H1 (cell line): ENCODE results near the gene NDUFB11. TPM values are rescaled to one million over a fixed set of nuclear protein-coding genes. Genes with fewer than 3 reads are reported as not detected.

Experiments
- CTCF ChIA-PET: fragments of 300-600 bp; sonication (Branson Sonifier 250); formaldehyde crosslinking; loops from one replicate; lab custom pipeline; 2021; ENCODE audit not compliant: partially characterized antibody; lab: Charles Lee
- POLR2A ChIA-PET: fragments of 300-600 bp; sonication (Branson Sonifier 250); formaldehyde crosslinking; loops from one replicate; lab custom pipeline; 2021; ENCODE audit warnings: inconsistent platforms; ENCODE audit not compliant: partially characterized antibody; lab: Charles Lee
- DNase-seq, 2 experiments: peaks; one replicate each; pipeline versions ENCODE4 v3.0.0 to v3.0.0-alpha.2; 2010 to 2022; ENCODE audit warnings: low spot score in 2 of 2, low read depth in 1 of 2, mixed read lengths in 1 of 2
- FAIRE-seq: peaks from 2 replicates; lab custom pipeline; 2011; peaks lifted over from hg19 to GRCh38; lab: Jason Lieb, UNC
- H2AFZ ChIP-seq: 2 replicates; pipeline ENCODE4 v1.8.1; 2012; ENCODE audit warnings: low read length, inconsistent platforms
- H2AK5ac ChIP-seq: 2 replicates; pipeline ENCODE4 v1.6.1; 2013; ENCODE audit warnings: low read depth, low read length
- H2BK120ac ChIP-seq: replicated peaks from 2 replicates; pipeline ENCODE3; 2013; ENCODE audit warnings: low read depth, low read length, inconsistent platforms
- H2BK12ac ChIP-seq: 2 replicates; pipeline ENCODE4 v1.6.1; 2013; ENCODE audit warnings: low read depth, low read length
- H2BK15ac ChIP-seq: 2 replicates; pipeline ENCODE4 v1.6.1; 2013; ENCODE audit warnings: low read length
- H2BK20ac ChIP-seq: 2 replicates; pipeline ENCODE4 v1.6.1; 2013; ENCODE audit warnings: low read length
- H2BK5ac ChIP-seq: 2 replicates; pipeline ENCODE4 v1.6.1; 2013; ENCODE audit warnings: low read depth, low read length
- H3K14ac ChIP-seq: 2 replicates; pipeline ENCODE4 v1.6.1; 2013; ENCODE audit warnings: inconsistent platforms; ENCODE audit not compliant: insufficient read length
- H3K18ac ChIP-seq: 2 replicates; pipeline ENCODE4 v1.6.1; 2013; ENCODE audit warnings: low read length; ENCODE audit errors: extremely low read depth
- H3K23ac ChIP-seq: 2 replicates; pipeline ENCODE4 v1.6.1; 2013; ENCODE audit warnings: inconsistent platforms; ENCODE audit not compliant: insufficient read length
- H3K23me2 ChIP-seq: 2 replicates; pipeline ENCODE4 v1.6.1; 2013; ENCODE audit warnings: low read depth, low read length
- H3K27ac ChIP-seq: 2 replicates; pipeline ENCODE4 v1.6.1; 2011; ENCODE audit warnings: low read depth, low read length, inconsistent platforms
- H3K27me3 ChIP-seq, 4 experiments: replicated peaks in 1 of 4; 1 replicate in 1 of 4; 2 replicates in 3 of 4; pipeline versions ENCODE4 v1.6.1 to v1.8.1; 2011 to 2013; ENCODE audit warnings: low read length in 3 of 4, mild to moderate bottlenecking in 3 of 4, inconsistent platforms in 2 of 4, mixed read lengths in 2 of 4, moderate library complexity in 1 of 4; ENCODE audit not compliant: control insufficient read depth in 3 of 4, insufficient read depth in 3 of 4; ENCODE audit errors: extremely low read depth in 1 of 4
- H3K36me3 ChIP-seq, 4 experiments: 2 replicates each; pipeline versions ENCODE4 v1.6.1 to v1.8.1; 2011 to 2013; ENCODE audit warnings: mild to moderate bottlenecking in 4 of 4, low read length in 3 of 4, moderate library complexity in 2 of 4, control low read depth in 1 of 4, inconsistent platforms in 1 of 4; ENCODE audit not compliant: insufficient read depth in 4 of 4, control insufficient read depth in 2 of 4
- H3K4ac ChIP-seq: replicated peaks from 2 replicates; pipeline ENCODE3; 2013; ENCODE audit warnings: low read length, low read depth, mixed read lengths, inconsistent platforms; ENCODE audit not compliant: insufficient read length
- H3K4me1 ChIP-seq, 4 experiments: replicated peaks in 1 of 4; 1 replicate in 1 of 4; 2 replicates in 3 of 4; pipeline versions ENCODE4 v1.6.1 to v1.8.1; 2011 to 2013; ENCODE audit warnings: low read length in 3 of 4, inconsistent platforms in 2 of 4, mixed read lengths in 1 of 4; ENCODE audit not compliant: insufficient read depth in 4 of 4, control insufficient read depth in 3 of 4
- H3K4me2 ChIP-seq, 2 experiments: 2 replicates each; pipeline versions ENCODE4 v1.6.1 to v1.8.1; 2011 to 2013; ENCODE audit warnings: low read depth in 2 of 2, low read length in 2 of 2, control low read depth in 1 of 2, inconsistent platforms in 1 of 2, mild to moderate bottlenecking in 1 of 2; ENCODE audit not compliant: insufficient read depth in 1 of 2
- H3K4me3 ChIP-seq, 4 experiments: fragments of 200-600, 300-600 bp in 1 of 4; sonication (generic), shearing (Covaris generic), sonication (Bioruptor Twin) in 1 of 4; 2 replicates each; pipeline versions ENCODE4 v1.5.1 to v1.8.1; 2011 to 2016; ENCODE audit warnings: low read length in 4 of 4, low read depth in 3 of 4, control low read depth in 2 of 4, inconsistent platforms in 2 of 4, mild to moderate bottlenecking in 2 of 4, mixed read lengths in 1 of 4, moderate library complexity in 1 of 4; ENCODE audit not compliant: insufficient read depth in 2 of 4; ENCODE audit errors: extremely low read depth in 1 of 4
- H3K56ac ChIP-seq: replicated peaks from 2 replicates; pipeline ENCODE3; 2013; ENCODE audit warnings: low read depth, mild to moderate bottlenecking, mixed read lengths, low read length, inconsistent platforms; ENCODE audit not compliant: insufficient read length
- H3K79me1 ChIP-seq: 2 replicates; pipeline ENCODE4 v1.6.1; 2013; ENCODE audit warnings: low read depth, low read length, control low read depth
- H3K79me2 ChIP-seq, 2 experiments: 2 replicates each; pipeline versions ENCODE4 v1.6.1 to v1.8.1; 2012 to 2013; ENCODE audit warnings: low read length in 2 of 2, mild to moderate bottlenecking in 2 of 2, inconsistent platforms in 1 of 2; ENCODE audit not compliant: insufficient read depth in 2 of 2, control insufficient read depth in 1 of 2
- H3K9ac ChIP-seq, 4 experiments: replicated peaks in 1 of 4; 1 replicate in 1 of 4; 2 replicates in 3 of 4; pipeline versions ENCODE4 v1.6.1 to v1.8.1; 2011 to 2013; ENCODE audit warnings: low read depth in 3 of 4, low read length in 3 of 4, control low read depth in 2 of 4, mild to moderate bottlenecking in 2 of 4, moderate library complexity in 2 of 4, inconsistent platforms in 1 of 4; ENCODE audit errors: extremely low read depth in 1 of 4
- H3K9me3 ChIP-seq, 2 experiments: 2 replicates each; pipeline versions ENCODE4 v1.6.1 to v1.8.1; 2012 to 2013; ENCODE audit warnings: mild to moderate bottlenecking in 2 of 2, moderate library complexity in 2 of 2, control low read depth in 1 of 2, inconsistent platforms in 1 of 2, low read depth in 1 of 2, low read length in 1 of 2, mixed read lengths in 1 of 2; ENCODE audit not compliant: insufficient read depth in 2 of 2
- H4K20me1 ChIP-seq, 2 experiments: replicated peaks in 1 of 2; 2 replicates each; pipeline versions ENCODE3 to v1.8.1; 2011 to 2013; ENCODE audit warnings: inconsistent platforms in 2 of 2, low read length in 2 of 2, mild to moderate bottlenecking in 1 of 2; ENCODE audit not compliant: insufficient read depth in 2 of 2, control insufficient read depth in 1 of 2
- H4K5ac ChIP-seq: 2 replicates; pipeline ENCODE4 v1.6.1; 2013; ENCODE audit warnings: low read length, low read depth, mixed read lengths, inconsistent platforms; ENCODE audit not compliant: insufficient read length
- H4K8ac ChIP-seq: 2 replicates; pipeline ENCODE4 v1.8.0; 2013; ENCODE audit warnings: mild to moderate bottlenecking, moderate library complexity, low read length, inconsistent platforms; ENCODE audit not compliant: insufficient read depth; ENCODE audit errors: extremely low read depth
- H4K91ac ChIP-seq: replicated peaks from 2 replicates; pipeline ENCODE3; 2013; ENCODE audit warnings: low read length, mixed read lengths, inconsistent platforms; ENCODE audit not compliant: insufficient read length
- BCL11A ChIP-seq, 2 experiments: IDR thresholded peaks; one replicate each; pipeline ENCODE4 v1.6.1; 2011; ENCODE audit warnings: low read depth in 2 of 2, low read length in 2 of 2, mild to moderate bottlenecking in 2 of 2
- EP300 ChIP-seq, 2 experiments: IDR thresholded peaks; 1 replicate in 1 of 2; 2 replicates in 1 of 2; pipeline ENCODE4 v1.6.1; 2011 to 2012; ENCODE audit warnings: low read depth in 2 of 2, low read length in 2 of 2, mild to moderate bottlenecking in 2 of 2, borderline replicate concordance in 1 of 2, inconsistent platforms in 1 of 2, moderate library complexity in 1 of 2
- FOSL1 ChIP-seq: IDR thresholded peaks from 2 replicates; pipeline ENCODE4 v1.6.1; 2011; ENCODE audit warnings: mild to moderate bottlenecking, low read depth, low read length, moderate library complexity; ENCODE audit not compliant: insufficient read depth
- GABPA ChIP-seq: IDR thresholded peaks from 2 replicates; pipeline ENCODE4 v1.6.1; 2011; ENCODE audit warnings: mild to moderate bottlenecking, low read length, moderate library complexity, borderline replicate concordance; ENCODE audit not compliant: insufficient read depth
- MAFK ChIP-seq: IDR thresholded peaks from 2 replicates; pipeline ENCODE4 v1.6.1; 2012; ENCODE audit warnings: low read depth, mild to moderate bottlenecking, improper control_type of control experiment, low read length
- PHF8 ChIP-seq: fragments of 200-600 bp; sonication (generic); conservative IDR thresholded peaks from 2 replicates; pipeline ENCODE4 v1.7.1; 2012; ENCODE audit warnings: low read depth, mild to moderate bottlenecking, inconsistent platforms, low read length, moderate library complexity
- RFX5 ChIP-seq: IDR thresholded peaks from 2 replicates; pipeline ENCODE4 v1.6.1; 2011; ENCODE audit warnings: low read depth, low read length, improper control_type of control experiment, borderline replicate concordance
- SAP30 ChIP-seq: fragments of 300-600 bp; sonication (generic); IDR thresholded peaks from 2 replicates; pipeline ENCODE4 v1.7.1; 2012; ENCODE audit warnings: low read length, moderate library complexity, mild to moderate bottlenecking, inconsistent platforms; ENCODE audit not compliant: insufficient read depth, insufficient replicate concordance
- SP4 ChIP-seq: IDR thresholded peaks from 2 replicates; pipeline ENCODE4 v1.6.1; 2012; ENCODE audit warnings: low read length, inconsistent platforms
- TAF7 ChIP-seq: optimal IDR thresholded peaks from 2 replicates; pipeline ENCODE3; 2011; ENCODE audit warnings: low read depth, mild to moderate bottlenecking, inconsistent platforms, low read length, moderate library complexity, borderline replicate concordance
- WGBS, 2 experiments: shearing (Covaris generic) in 1 of 2; methylation state at CpG; one replicate each; pipeline versions ENCODE4 v1.1.6 to v1.1.7; 2013 to 2015; ENCODE audit warnings: low lambda C conversion rate in 2 of 2, mixed read lengths in 2 of 2, inconsistent platforms in 1 of 2, low coverage in 1 of 2, missing lambda C conversion rate in 1 of 2; ENCODE audit not compliant: insufficient replicate concordance in 2 of 2, insufficient coverage in 1 of 2, insufficient read length in 1 of 2; ENCODE audit errors: extremely low coverage in 1 of 2, missing lambda C conversion rate in 1 of 2; 5-methylcytosine and 5-hydroxymethylcytosine counted together
- polyA plus RNA-seq, 7 experiments: library from polyadenylated mRNA; depleted of rRNA in 3 of 7; stranded (reverse) in 5 of 7; unstranded in 2 of 7; fragments of >200 nt in 5 of 7; fragments of 200-250 nt in 2 of 7; gene quantifications; 1 replicate in 5 of 7; 2 replicates in 1 of 7; 4 replicates in 1 of 7; pipeline versions ENCODE4 v1.2.1 to v1.2.3, GENCODE V29; 2011 to 2013; ENCODE audit warnings: missing spikeins in 2 of 7, mixed read lengths in 2 of 7
- total RNA-seq: library from RNA; stranded (reverse); fragmentation: NEBNext Ultra II Directional; extraction: Animal tissue kit (Norgen Biotek cat#: 25700); gene quantifications from 2 replicates; pipeline ENCODE4 v1.2.1, GENCODE V29; 2021

NDUFB11 gene
- total and polyA plus RNA-seq, 2 of the 8 experiments (the other 6 are each of a cell fraction or from before 2014, with no cell fraction given): 120 to 131 TPM

GRCh38 chrX:47179928-47180255 lies 35.4 kb upstream of the NDUFB11 start:
- H4K5ac ChIP-seq: no peak overlapping the region
- no peak overlapping the region for H4K8ac ChIP-seq
- TF ChIP-seq BCL11A (IDR thresholded peaks at IDR 0.05; ENCODE audit: low read depth in 2 of 2, low read length in 2 of 2): no peak
- no peak for TF ChIP-seq RFX5
- no peak for TF ChIP-seq FOSL1
- TF ChIP-seq PHF8: no peak
- no peak for TF ChIP-seq GABPA
- TF ChIP-seq MAFK: no peak
- no peak for TF ChIP-seq EP300 (IDR thresholded peaks at IDR 0.05; ENCODE audit: borderline replicate concordance in 1 of 2, low read depth in 2 of 2, low read length in 2 of 2)
- TF ChIP-seq TAF7: no peak
- TF ChIP-seq SAP30: no peak
- TF ChIP-seq SP4: no peak
- TF ChIP-seq, all 59 proteins: peak for 0
- H3K9me3 ChIP-seq: no peaks in the 10 kb centered on the region
- no peak overlapping the region for H3K27ac ChIP-seq
- no peak overlapping the region for H3K18ac ChIP-seq
- no peak overlapping the region for H3K23ac ChIP-seq
- no peak overlapping the region for H3K56ac ChIP-seq
- WGBS, 2 experiments: 90% methylated on average over 5 of the region's 18 CpGs; no CpG with 5 or more reads in 1 of the 2 experiments
- DNase-seq (no peak), FAIRE-seq (no peak)
- H3K4me2 ChIP-seq: no peak overlapping the region
- no peak overlapping the region for H2BK15ac ChIP-seq
- H3K4ac ChIP-seq: no peak overlapping the region
- H3K36me3 ChIP-seq: peaks cover 4 to 47% (median 32%) of the 10 kb centered on the region in 4 experiments; a peak in 7 of 8 replicates
- H2BK20ac ChIP-seq: no peak overlapping the region
- no peak overlapping the region for H2AFZ ChIP-seq
- no peak overlapping the region for H3K14ac ChIP-seq
- no peaks in the 10 kb centered on the region for H3K4me1 ChIP-seq
- H4K20me1 ChIP-seq: peaks cover 0 to 3% of the 10 kb centered on the region in 2 experiments
- H2BK5ac ChIP-seq: no peak overlapping the region
- no peak overlapping the region for H4K91ac ChIP-seq
- H3K23me2 ChIP-seq: no peaks in the 10 kb centered on the region
- ChIA-PET POLR2A (no interaction called here), CTCF (no interaction called here)
- H3K4me3 ChIP-seq: no peak overlapping the region
- no peaks in the 10 kb centered on the region for H3K79me1 ChIP-seq
- H3K9ac ChIP-seq: no peak overlapping the region
- no peaks in the 10 kb centered on the region for H3K79me2 ChIP-seq
- no peak overlapping the region for H2BK120ac ChIP-seq
- H2AK5ac ChIP-seq: no peak overlapping the region
- no peaks in the 10 kb centered on the region for H3K27me3 ChIP-seq
- no peak overlapping the region for H2BK12ac ChIP-seq
